Iris pigment epithelial cell (primary cell): ENCODE measurements around the gene MED13L.

Experiments
- DNase-seq: peaks from one replicate; pipeline ENCODE4 v3.0.0-alpha.2; 2011; ENCODE audit warnings: low read depth

Gene MED13L

GRCh38 chr12:116278667-116279066, 1.2 kb upstream of the MED13L start:
- DNase-seq = no peak

- DNase-seq = no peak
These were observed 760 bp upstream of the MED13L start for GRCh38 chr12:116278279-116278626.

GRCh38 chr12:116276652-116277466, 634 bp downstream of the MED13L start:
- peak; percentile 78 for DNase-seq

GRCh38 chr12:116274551-116275375, 2.7 kb downstream of the MED13L start:
- DNase-seq = no peak

- DNase-seq = no peak
These were observed 3.5 kb downstream of the MED13L start for GRCh38 chr12:116273813-116274550.

GRCh38 chr12:116267948-116268347, 9.5 kb downstream of the MED13L start:
- no peak for DNase-seq

GRCh38 chr12:116266631-116267349, 10.7 kb downstream of the MED13L start:
- DNase-seq = peak; percentile 58

- peak; percentile 39 for DNase-seq
These were observed 11.3 kb downstream of the MED13L start for GRCh38 chr12:116266168-116266601.

GRCh38 chr12:116265351-116266147, 11.9 kb downstream of the MED13L start:
- DNase-seq = peak; percentile 50

- no peak for DNase-seq
These were observed 12.9 kb downstream of the MED13L start for GRCh38 chr12:116264525-116265070.

- no peak for DNase-seq
These were observed 13.6 kb downstream of the MED13L start for GRCh38 chr12:116263844-116264243.

GRCh38 chr12:116263431-116263830, 14.1 kb downstream of the MED13L start:
- no peak for DNase-seq

GRCh38 chr12:116262741-116263140, 14.8 kb downstream of the MED13L start:
- DNase-seq = peak; percentile 38

- no peak for DNase-seq
These were observed 15.9 kb downstream of the MED13L start for GRCh38 chr12:116261525-116262100.

GRCh38 chr12:116259800-116260577, 17.5 kb downstream of the MED13L start:
- DNase-seq = no peak

GRCh38 chr12:116257826-116258225, 19.7 kb downstream of the MED13L start:
- DNase-seq = no peak

GRCh38 chr12:116257215-116257614, 20.3 kb downstream of the MED13L start:
- DNase-seq = no peak

- DNase-seq = no peak
These were observed 27.6 kb downstream of the MED13L start for GRCh38 chr12:116249938-116250337.

GRCh38 chr12:116248930-116249329, 28.6 kb downstream of the MED13L start:
- no peak for DNase-seq
